ENCODE measurements around the gene LHFPL6.
"Not testable (repeated sequence)": the region's sequence is repeated elsewhere in the genome, so short reads cannot be mapped to it uniquely, and the experiment has no call there.

LHFPL6 gene

DNA sequence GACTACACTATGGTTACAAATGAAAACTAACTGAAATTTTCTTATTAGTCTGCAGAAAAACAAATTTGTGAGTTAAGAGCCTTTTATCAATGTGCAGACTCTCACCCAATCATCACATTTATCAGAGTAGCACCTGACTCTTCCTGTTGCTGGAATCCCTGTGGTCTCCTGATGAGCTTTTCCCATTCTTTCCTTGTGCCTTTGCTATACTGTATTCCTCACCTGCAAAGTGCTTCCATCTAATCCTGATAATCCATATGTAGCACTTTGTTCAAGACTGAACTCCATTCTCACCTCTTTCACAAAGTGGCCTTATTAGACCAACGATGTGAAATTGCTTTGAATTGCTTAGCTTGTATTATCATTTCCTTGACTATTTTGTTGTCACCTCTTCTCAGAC lies 225.3 kb downstream of the LHFPL6 start:
- DNase-seq = no peak

DNA sequence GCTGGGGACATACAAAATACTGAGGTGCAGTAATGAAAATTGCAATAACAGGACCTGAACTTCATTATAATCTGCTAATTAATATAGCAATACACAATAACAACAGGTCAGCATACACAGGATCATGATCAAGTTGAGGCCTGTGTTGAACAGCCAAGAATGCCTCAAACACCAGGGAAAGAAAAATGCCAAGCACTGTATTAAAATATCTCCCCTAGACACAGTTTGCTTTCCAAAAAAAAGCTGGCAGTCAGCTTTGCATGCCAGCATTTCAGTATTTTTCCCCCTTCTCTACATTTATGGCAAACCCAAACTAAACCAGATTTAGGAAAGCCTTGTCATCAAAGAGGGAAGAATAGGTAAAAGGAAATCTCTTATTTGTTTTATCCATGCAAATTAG lies 226.9 kb downstream of the LHFPL6 start:
- DNase-seq = no peak

DNA sequence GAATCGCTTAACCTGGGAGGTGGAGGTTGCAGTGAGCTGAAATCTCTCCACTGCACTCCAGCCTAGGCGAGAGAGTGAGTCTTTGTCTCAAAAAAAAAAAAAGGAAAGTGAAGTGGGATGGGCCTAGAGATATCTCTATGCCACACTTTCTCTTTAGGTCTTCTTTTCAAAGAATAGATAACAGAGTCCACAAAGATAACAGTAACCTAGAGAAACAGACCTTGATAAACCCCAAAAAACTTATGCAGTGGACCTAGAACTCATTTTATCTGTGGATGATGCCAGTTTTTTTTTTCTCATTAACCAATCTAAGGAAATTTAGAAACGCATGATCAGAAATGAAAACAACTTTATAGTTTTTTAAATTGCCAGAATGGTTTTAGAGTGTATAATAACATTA lies 227.4 kb downstream of the LHFPL6 start:
- DNase-seq = no peak

DNA sequence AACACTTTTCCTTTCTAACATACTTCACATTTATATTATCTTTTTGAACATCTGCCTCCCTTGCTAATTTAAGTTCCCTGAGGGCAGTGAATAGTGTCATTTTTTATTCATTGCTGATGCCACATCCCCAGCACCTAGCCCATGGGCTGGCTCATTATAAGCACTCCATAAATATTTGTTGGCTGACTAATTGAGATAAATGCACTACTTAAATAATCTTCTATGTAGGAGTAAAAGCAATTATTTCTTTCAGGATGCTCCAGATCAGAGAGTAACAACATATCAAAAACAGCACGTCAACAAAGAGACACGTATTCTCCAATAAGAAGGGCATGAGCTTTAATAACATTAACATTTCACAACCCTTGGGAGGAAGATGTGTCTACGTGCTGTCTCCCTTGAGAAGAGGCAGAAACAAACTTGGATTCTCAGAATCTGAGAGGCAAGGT lies 228.2 kb downstream of the LHFPL6 start:
- DNase-seq = no peak

DNA sequence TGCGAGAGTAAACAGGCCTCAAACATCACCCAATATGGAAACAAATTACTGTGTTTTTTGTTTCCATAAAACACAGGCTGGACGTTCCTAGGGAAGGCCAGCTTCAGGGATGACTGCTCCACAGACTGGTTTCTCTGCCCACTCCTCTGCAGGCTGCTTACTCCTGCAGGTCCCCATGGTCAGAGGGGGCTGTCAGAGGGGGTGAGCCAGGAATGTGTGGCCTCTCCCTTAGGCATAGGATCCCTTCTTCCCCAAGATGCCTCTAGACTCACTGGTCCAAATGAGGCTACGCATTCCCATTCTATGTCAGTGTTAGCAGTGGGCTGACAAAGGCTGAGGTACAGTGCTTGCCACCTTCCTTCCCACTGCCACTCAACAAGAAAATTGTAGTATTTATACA lies 229.8 kb downstream of the LHFPL6 start:
- no peak for DNase-seq

DNA sequence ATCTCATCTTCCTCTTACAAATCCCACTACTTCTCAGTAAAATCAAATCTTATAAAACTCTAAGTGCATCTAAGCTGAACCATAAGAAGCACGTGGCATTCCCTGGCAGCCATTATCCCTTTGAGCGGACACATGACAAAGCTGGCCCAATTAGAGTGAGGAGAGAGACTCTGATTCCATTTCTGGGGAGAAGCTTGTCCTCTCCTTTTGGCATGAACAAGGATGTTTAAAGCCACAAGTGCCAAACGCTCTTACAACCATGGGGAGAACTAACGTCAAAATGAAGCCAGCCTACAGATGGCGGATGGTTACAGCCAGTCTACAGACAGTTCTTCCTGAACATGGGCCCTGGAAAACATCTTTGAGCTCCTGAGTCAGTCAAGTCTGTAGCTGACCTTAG lies 231.3 kb downstream of the LHFPL6 start:
- no peak for DNase-seq

DNA sequence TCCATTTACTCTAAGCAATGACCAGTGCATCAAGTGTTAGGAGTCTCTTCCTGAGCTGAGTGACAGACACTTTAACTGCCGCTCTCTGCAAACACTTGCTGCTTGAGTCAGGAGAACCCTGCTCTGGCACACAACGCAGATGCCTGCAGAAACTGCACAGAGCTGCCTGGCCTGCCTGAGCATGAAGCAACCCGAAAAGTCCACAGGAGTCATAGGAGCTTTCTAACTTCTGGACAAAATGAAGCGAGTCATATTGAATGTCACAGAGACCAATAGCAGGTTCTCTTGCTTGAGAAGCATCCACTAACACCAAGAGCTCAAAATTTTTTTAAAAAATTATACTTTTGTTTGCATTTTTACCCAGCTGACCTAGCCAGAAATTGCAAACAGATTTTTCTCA lies 232.4 kb downstream of the LHFPL6 start:
- no peak for DNase-seq

DNA sequence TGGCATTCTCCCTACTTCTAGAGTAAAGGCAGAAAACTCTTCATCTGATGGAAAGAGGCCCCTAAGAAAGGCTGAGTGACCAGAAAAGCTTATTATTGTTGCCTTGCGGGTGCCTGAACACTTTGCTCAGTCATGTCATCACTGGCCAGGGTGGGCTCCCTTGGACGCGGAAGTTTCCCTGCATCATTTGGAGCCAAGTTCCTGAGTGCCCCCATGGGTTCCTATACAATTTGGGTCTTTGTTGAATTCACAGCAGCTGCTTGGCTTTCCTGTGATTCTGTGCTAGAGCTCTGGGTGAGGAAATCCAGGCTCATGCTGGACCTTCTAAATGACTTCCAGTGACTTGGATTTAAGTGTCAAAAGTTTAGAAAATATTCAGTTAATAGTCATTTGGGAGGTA lies 232.9 kb downstream of the LHFPL6 start:
- DNase-seq = no peak

DNA sequence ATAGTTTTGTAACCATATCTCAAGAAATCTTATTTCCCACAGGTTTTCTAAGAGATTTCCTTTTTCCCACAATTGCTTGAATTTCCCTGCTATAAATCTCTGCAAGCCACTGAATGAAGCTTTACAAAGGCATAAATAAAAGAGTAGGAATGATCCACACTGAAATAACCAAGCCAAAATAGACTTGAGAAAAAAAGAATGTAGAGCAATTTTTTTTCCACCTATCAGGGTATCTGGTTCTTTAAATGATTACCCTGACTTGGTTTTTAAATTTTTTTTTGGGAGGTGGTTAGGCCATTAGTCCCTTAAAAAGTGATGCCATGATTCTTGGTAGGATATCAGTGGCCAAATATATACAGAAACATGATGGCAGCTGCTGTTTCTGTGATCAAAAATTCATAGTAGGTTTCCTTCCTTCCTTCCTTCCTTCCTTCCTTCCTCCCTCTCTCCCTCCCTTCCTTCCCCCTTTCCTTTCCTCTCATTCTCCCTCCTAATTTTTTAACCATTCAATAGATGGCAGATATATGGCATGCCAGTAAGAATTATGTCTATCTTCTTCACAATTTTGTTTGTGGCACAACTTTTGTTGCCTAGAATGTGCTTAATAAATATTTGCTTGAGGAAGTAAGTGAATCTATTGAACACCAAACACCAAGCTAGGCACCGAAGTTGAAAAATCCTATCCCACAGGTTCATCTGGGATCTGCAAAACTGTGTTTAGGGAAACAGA lies 233.7 kb downstream of the LHFPL6 start:
- DNase-seq = no peak

DNA sequence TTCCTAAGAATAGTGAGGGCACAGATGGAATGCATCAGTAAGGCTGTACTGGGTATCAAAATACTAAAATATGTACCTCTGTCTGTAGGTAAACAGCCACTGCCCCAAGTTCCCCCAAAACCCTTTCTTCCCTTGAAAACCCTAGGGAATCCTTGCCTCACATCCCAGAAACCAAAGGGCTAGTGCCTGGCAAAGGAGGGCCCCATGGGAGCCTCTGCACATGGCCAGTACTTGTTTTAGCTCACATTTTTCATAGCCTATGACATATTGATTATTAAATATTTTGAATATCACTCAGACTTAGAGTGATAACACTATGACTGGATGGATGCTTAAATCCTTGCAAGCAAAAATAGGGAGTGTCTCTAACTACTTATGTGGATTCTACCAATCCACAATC lies 237.1 kb downstream of the LHFPL6 start:
- no peak for DNase-seq

DNA sequence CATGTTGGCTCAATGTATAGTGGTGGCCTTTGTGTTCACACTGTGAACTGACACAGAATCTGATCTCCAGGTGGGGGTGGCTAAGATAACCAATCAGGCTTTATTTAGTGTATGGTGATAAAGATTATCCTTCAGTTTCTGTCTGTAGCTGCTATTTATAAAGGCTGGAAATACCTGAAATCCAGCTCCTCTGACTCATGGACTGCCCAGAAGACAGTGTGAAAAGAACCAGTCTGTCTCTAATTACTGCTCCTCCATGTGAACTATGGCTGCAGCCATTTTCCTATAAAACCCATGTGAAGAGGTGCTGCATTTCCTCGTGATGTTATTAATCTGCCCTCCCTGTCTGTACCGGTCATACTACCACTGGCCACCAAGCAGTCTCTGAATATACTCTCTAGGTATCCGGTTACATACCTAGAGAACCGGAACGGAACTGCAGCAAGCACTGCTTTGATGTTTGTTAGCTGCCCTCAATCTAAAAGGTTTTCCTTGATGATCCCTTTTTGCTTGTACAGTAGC lies 238.0 kb downstream of the LHFPL6 start:
- no peak for DNase-seq

DNA sequence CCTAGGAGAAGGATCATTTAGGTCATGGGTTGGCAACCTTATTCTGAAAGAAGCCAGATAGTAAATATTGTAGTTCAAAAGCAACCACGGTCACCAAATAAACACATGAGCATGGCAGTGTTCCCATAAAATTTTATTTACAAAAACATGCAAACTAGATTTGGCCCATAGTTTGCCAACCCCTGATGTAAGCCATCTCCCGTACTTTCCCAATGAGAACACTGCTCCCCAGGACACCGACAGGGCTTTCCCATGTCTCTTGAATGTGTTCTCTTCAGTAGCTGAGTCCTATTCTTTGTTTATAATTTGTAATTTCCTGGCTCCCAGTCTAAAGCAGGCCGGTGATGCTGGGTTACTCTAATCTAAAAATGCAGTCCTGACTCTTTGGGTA lies 239.6 kb downstream of the LHFPL6 start:
- no peak for DNase-seq

DNA sequence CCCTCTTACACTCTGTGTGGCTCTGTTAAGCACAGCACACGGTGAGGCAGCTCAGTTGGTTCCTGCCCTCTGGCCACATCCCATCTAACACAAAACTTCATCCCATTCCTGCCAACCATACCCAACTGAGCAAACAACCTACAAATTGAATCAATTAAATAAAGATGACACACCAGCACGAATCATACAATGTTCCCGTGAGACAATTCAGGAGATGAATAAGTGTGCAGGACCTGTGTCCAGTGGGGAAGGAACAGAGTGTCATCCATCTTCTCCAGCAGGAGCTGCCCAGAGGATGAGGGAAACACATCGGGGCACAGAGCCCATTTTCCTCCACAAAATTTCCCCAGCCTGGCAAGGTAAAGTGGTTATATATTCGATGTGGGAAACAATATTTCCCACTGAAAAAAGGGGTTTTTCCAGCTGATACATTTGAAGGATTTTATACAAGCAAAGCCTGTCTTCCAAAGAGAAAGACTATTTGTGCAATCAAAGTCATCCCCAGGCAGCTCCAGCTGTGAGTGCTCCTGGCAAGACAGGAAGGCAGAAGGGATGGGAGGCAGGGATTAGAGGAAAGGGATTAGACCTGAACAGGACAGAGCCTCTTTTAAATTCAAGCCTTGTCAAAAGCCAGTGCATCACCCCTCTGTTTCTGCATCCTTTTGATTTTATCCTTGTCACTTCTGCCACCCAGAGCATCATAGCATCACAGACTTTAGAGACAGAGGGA lies 240.2 kb downstream of the LHFPL6 start:
- DNase-seq = no peak

DNA sequence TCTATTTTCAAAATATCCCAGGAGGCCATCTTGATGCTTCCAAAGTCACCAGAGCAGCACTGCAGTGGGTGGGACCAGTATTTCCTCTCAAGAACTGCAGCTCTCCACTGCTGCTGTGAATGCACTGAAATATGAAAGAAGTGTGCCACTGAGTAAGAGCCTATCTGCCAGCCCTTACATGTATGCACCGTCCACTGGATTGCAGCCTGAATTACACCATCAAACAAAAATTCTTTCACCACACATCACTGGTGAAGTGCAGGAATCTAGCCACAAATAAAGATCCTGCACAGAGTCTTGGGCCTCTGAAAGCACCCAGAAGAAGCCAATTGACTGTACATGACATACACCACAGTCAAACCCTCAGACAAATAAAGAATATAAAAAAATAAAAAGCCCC lies 249.0 kb downstream of the LHFPL6 start:
- DNase-seq = no peak

DNA sequence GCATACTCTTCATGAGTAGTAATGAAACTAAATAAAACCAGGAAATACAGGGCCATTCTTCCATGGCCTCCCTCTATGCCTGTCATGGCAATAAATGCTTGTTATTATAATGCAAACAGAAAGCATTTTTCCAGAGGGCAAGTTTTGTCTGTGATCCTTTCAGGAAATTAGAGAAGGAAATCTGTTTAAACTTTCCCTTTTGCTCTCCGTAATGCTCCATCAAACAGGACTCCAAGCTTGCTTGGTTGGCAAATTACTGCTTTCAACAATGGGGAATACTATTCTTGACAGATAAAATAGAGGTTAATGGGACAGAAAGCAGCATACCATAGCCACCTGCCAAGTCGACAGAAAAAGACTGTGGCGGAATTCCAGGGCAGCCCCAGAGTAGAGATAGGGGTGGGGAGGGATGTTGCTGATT lies 252.5 kb downstream of the LHFPL6 start:
- DNase-seq = no peak

DNA sequence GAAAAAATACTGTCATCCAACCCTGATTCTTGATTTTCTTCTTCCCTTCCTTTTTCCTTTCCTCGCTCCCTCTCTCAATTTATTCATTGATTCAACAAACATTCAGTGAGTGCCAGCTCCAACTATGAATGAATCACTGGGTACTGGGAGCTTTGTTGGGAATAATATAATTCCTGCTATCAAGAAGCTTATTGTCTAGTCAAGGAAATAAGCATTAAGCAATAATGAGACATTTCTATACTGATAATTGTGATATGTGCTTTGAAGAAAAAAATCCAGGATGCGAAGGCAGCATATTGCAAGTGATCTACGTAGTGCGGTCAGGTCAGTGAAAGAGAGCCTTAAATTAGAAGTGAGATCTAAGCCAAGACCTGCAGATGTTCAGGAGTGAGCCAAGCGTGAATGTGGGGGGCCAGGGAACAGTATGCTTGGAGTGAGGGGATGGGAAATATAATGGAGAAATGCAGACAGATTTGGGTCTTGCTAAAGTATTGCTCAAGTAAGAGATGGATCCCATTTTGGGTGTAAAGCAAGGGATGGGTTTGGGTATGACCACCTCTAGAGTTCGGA lies 253.5 kb downstream of the LHFPL6 start:
- DNase-seq = no peak

DNA sequence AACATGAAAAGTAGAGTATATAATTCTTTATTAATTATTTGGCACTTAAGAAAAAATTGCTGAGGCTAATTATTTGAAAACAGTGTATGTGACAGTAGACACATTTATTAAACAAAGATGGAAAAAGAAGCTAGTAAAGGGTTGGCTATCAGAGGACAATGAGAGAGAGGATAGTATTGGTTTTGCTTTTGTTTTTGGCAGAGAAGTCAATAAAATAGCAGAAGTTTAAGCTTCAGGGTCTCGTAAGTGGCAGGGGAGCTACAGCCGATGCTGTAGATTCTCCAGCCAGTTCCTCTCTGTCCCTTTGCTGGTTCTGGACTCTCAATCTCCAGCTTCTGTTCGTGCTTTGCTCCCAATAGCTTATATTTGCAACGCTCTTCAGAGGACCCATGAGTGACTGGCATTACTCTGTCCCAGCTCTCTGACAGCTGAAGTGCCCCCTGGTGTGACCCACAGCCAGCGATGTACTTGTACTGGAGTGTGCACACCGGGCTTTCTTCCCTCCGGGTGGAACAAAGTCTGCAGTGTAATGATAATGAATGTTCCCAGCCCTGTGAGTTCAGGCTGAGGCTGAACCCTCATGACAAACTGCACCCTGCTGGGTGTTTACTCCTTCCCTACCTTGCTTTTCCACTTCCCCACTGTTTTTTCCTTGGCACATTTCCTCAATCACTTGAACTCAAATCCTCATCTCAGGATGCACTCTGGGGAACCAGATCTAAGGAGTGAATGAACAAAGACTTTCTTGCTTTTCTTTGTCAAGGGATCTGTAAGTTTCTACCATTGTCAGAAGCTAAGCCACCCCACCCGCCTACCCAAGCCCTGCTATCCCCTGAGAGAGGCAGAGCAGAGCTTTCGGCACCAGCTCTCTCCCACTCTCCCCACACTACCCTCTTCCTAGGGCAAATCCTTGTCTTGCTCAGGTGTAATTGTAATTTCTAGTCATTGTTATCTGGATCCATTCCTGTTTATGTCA lies 254.8 kb downstream of the LHFPL6 start:
- no peak for DNase-seq

DNA sequence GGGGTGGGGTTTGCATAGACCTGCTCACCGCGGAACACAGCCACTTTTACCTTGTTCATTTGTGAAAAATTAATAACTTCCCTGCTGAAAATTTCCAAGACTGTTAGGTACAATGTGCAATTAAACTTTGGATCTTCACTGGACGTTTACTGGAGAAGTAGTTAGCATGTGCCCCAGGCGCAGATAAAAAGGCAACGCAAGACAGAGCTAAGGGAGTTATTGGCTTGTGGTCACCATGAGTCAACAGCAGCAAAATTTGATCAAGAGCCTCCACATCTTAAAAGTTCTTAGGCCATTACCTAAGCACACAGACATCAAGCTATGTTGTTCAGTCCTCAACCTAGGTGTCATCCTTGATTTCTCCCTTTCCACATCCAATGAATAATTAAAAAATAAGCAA lies 257.0 kb downstream of the LHFPL6 start:
- DNase-seq = no peak

DNA sequence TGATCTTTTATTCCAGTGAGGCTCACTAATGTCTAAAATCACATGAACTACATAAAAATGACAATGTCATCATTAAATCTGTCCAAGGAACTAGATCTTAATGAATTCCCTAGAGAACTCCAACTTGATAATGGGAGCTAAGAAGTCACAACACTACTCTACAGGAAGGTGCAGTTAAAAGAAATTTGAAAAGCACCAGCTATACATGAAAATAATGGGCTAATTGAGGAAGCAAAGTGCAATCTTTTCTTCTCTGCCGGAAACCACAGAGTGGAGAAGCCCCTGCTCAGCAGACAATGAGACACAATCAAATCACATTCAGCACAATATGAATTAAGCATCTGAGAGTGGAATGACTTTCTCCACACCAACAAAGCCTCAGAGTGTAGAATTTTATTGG lies 261.7 kb downstream of the LHFPL6 start:
- no peak for DNase-seq

DNA sequence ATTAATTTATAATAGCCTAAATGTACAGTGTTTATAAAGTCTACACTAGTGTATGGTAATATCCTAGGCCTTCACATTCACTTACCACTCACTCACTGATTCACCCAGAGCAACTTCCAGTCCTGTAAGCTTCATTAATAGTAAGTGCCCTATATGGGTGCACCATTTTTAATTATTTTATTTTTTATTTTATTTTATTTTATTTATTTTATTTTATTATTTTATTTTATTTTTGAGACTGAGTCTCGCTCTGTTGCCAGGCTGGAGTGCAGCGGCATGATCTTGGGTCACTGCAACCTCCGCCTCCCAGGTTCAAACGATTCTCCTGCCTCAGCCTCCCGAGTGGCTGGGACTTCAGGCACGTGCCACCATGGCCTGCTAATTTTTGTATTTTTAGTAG lies 264.9 kb downstream of the LHFPL6 start:
- not testable (repeated sequence) for DNase-seq

DNA sequence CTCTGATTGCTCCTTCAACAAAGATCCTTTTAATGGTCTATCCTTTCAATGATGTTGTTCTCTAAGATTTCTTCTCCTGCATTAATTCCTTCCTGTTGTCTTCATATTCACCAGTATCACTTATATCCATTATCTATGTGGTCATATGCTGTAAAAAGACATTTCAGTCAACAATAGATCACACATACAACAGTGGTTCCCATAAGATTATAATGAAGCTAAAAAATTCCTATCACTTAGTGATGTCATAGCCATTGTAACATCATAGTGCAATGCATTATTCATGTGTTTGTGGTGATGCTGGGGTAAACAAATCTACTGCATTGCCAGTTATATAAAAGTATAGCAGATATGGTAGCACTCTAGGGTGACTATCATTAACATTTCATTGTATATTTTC lies 266.1 kb downstream of the LHFPL6 start:
- no peak for DNase-seq

DNA sequence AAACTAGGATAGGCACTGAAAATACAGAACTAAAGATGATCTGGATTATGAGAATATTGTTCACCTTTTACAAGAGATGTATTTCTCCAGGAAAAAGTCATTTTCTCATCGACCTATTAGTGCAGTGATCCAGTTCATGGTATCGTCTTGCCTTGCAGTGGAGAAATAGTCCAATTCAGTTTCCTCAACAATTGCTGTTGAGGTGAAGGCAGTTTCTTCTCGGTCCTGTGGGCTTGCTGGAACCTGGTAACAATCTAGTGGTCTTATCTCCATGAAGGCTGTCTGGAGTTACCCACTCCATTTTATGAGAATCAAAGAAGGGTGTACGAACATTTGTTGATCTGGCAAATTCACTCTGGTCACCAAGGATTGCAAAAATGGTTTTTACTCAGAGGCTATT lies 266.8 kb downstream of the LHFPL6 start:
- no peak for DNase-seq

DNA sequence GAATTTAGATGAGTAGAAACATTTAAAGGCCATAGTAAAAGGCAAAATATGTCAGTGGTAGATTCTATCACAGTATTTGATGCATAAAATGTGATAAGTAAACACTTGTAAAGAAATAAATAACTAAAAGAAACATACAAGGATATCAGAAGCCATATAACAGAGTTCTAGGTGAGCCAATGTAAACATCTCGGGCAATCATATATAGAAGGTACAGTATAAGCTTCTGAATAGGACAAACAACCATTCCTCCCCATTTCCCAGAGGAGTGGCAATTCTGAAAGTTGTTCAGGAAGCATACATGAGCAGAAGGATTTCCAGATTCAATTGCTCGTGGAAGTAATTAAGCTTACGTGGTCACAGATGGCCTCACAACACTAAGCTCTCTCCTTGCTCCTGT lies 267.3 kb downstream of the LHFPL6 start:
- DNase-seq = no peak
